NT2/D1 (cell line): Measurements from ENCODE around the gene GLRA1.

Experiments
- DNase-seq: peaks from one replicate; pipeline ENCODE4 v3.0.0-alpha.2; 2011; ENCODE audit warnings: low read depth, low spot score
- H3K27me3 ChIP-seq: 2 replicates; pipeline ENCODE4 v1.6.0; 2011; ENCODE audit warnings: mild to moderate bottlenecking; ENCODE audit not compliant: insufficient read length, insufficient read depth
- H3K36me3 ChIP-seq: 2 replicates; pipeline ENCODE4 v1.6.1; 2011; ENCODE audit warnings: mild to moderate bottlenecking, low read length, mixed read lengths; ENCODE audit not compliant: insufficient read depth, insufficient read length
- H3K4me1 ChIP-seq: 2 replicates; pipeline ENCODE4 v1.5.1; 2011; ENCODE audit not compliant: insufficient read depth, insufficient read length
- H3K4me3 ChIP-seq: 2 replicates; pipeline ENCODE4 v1.5.1; 2011; ENCODE audit warnings: low read depth; ENCODE audit not compliant: insufficient read length
- H3K9ac ChIP-seq: 2 replicates; pipeline ENCODE4 v1.6.0; 2011; ENCODE audit warnings: low read depth; ENCODE audit not compliant: insufficient read length
- H3K9me3 ChIP-seq: 2 replicates; pipeline ENCODE4 v1.5.1; 2011; ENCODE audit warnings: mild to moderate bottlenecking, low read length; ENCODE audit not compliant: insufficient read depth
- SUZ12 ChIP-seq: IDR thresholded peaks from 2 replicates; pipeline ENCODE4 v1.6.1; 2011; ENCODE audit not compliant: insufficient read length, insufficient read depth; ENCODE audit errors: extremely low read depth
- YY1 ChIP-seq: IDR thresholded peaks from 2 replicates; pipeline ENCODE4 v1.6.1; 2011; ENCODE audit not compliant: insufficient read length, insufficient read depth
- ZNF274 ChIP-seq: IDR thresholded peaks from 2 replicates; pipeline ENCODE4 v1.6.1; 2011; ENCODE audit warnings: mild to moderate bottlenecking, low read depth, low read length

The GLRA1 gene

GRCh38 chr5:151808451-151809169 lies 116.0 kb downstream of the GLRA1 start:
- Histone ChIP-seq H3K36me3 (peaks cover 86% of the 10 kb centered on the region), H3K4me3 (no peak overlapping the region), H3K4me1 (no peaks in the 10 kb centered on the region), H3K27me3 (no peaks in the 10 kb centered on the region), H3K9ac (no peak overlapping the region), H3K9me3 (no peaks in the 10 kb centered on the region)
- no peak for DNase-seq
- TF ChIP-seq SUZ12 (no peak), ZNF274 (no peak), YY1 (no peak)

GRCh38 chr5:151805414-151806223 lies 119.0 kb downstream of the GLRA1 start:
- Histone ChIP-seq H3K4me3 (no peak overlapping the region), H3K27me3 (no peaks in the 10 kb centered on the region), H3K36me3 (peaks cover 85% of the 10 kb centered on the region), H3K4me1 (no peaks in the 10 kb centered on the region), H3K9me3 (no peaks in the 10 kb centered on the region), H3K9ac (no peak overlapping the region)
- DNase-seq, result no peak
- TF ChIP-seq ZNF274 (no peak), SUZ12 (no peak), YY1 (no peak)

DNA sequence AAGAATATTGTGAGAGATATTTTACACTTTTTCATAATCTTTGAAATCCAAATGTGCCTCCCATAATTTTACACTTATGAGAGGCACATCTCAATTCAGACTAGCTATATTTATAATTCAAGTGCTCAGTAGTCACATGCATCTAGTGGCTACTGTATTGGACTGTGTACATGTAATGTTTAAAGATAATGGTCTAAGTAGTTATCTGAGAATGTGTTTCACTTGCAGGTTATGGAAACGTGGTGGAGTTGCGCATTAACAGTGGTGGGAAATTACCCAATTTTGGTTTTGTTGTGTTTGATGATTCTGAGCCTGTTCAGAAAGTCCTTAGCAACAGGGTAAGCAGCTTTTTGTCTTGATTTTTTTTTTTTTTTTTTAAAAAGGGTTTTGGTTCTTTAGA lies 124.1 kb downstream of the GLRA1 start:
- H3K9me3 ChIP-seq, result no peaks in the 10 kb centered on the region
- H3K4me1 ChIP-seq, result no peaks in the 10 kb centered on the region
- DNase-seq, result no peak
- H3K27me3 ChIP-seq, result no peaks in the 10 kb centered on the region
- H3K9ac ChIP-seq, result no peak overlapping the region
- no peak overlapping the region for H3K4me3 ChIP-seq
- peaks cover 88% of the 10 kb centered on the region for H3K36me3 ChIP-seq
- no peak for TF ChIP-seq ZNF274
- no peak for TF ChIP-seq YY1
- TF ChIP-seq SUZ12, result no peak

DNA sequence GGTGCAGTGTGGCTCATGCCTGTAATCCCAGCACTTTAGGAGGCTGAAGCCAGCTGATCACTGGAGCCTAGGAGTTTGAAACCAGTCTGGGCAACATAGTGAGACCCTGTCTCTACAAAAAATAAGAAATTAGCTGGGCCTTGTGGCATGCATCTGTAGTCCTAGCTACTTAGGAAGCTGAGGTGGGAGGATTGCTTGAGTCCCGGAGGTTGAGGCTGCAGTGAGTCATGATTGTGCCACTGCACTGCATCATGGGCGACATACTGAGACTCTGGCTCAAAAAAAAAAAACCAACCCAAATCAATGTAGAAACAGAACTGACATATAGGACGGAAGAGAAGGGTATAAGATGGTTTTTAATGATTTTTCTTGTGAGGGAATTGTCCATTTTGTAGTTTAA lies 125.2 kb downstream of the GLRA1 start:
- DNase-seq, result no peak

DNA sequence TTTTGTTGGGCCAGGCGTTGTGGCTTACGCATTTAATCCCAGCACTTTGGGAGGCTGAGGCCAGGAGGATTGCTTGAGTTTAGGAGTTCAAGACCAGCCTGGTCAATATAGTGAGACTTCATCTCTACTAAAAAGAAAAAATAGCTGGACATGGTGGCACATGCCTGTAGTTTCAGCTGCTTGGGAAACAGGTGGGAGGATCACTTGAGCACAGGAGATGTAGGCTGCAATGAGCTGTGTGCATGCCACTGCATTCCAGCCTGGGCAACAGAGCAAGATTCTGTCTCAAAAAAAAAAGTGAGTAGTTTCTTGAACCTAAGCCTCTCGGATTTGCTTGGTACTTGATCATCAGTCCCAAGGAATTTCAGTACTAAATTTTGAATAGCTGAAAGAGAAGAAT lies 126.0 kb downstream of the GLRA1 start:
- no peak overlapping the region for H3K4me3 ChIP-seq
- TF ChIP-seq YY1 (no peak), ZNF274 (no peak), SUZ12 (no peak)
- H3K27me3 ChIP-seq, result no peaks in the 10 kb centered on the region
- no peaks in the 10 kb centered on the region for H3K4me1 ChIP-seq
- DNase-seq, result no peak
- no peaks in the 10 kb centered on the region for H3K9me3 ChIP-seq
- H3K36me3 ChIP-seq, result peaks cover 90% of the 10 kb centered on the region
- H3K9ac ChIP-seq, result no peak overlapping the region

More for the DNA sequence above, 125.2 kb downstream of the GLRA1 start:
- no peaks in the 10 kb centered on the region for H3K27me3 ChIP-seq
- no peaks in the 10 kb centered on the region for H3K4me1 ChIP-seq
- TF ChIP-seq SUZ12 (no peak), ZNF274 (no peak), YY1 (no peak)
- peaks cover 88% of the 10 kb centered on the region for H3K36me3 ChIP-seq
- H3K4me3 ChIP-seq, result no peak overlapping the region
- H3K9ac ChIP-seq, result no peak overlapping the region
- H3K9me3 ChIP-seq, result no peaks in the 10 kb centered on the region

DNA sequence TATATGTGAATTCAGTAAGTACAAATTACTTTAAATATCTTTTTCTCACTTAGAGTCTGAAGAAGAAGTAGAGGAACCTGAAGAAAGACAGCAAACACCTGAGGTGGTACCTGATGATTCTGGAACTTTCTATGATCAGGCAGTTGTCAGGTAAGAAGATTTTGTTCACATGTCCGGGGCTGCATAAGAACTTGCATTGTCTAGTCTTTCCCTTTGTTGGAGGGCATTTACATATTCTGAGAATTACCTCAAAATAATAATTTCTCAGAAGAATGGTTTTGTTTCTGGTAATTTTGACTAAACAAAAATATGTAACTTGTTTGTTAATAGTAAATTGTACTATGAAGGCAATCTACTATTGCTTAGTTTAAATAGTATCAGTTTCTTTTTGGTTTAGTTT lies 129.2 kb downstream of the GLRA1 start:
- H3K36me3 ChIP-seq, result peaks cover 96% of the 10 kb centered on the region
- H3K4me1 ChIP-seq, result no peaks in the 10 kb centered on the region
- H3K9me3 ChIP-seq, result no peaks in the 10 kb centered on the region
- H3K27me3 ChIP-seq, result no peaks in the 10 kb centered on the region
- no peak overlapping the region for H3K9ac ChIP-seq
- DNase-seq, result no peak
- TF ChIP-seq SUZ12 (no peak), ZNF274 (no peak), YY1 (no peak)
- H3K4me3 ChIP-seq, result no peak overlapping the region

- no peak for DNase-seq
- peaks cover 97% of the 10 kb centered on the region for H3K36me3 ChIP-seq
- TF ChIP-seq SUZ12, result no peak
- TF ChIP-seq YY1, result no peak
- TF ChIP-seq ZNF274, result no peak
- no peak overlapping the region for H3K4me3 ChIP-seq
- H3K9me3 ChIP-seq, result no peaks in the 10 kb centered on the region
- no peaks in the 10 kb centered on the region for H3K27me3 ChIP-seq
- H3K9ac ChIP-seq, result no peak overlapping the region
- no peaks in the 10 kb centered on the region for H3K4me1 ChIP-seq
These were observed 131.3 kb downstream of the GLRA1 start for GRCh38 chr5:151793358-151793757.
